ENCODE results near the gene TOX3.

Gene TOX3

DNA sequence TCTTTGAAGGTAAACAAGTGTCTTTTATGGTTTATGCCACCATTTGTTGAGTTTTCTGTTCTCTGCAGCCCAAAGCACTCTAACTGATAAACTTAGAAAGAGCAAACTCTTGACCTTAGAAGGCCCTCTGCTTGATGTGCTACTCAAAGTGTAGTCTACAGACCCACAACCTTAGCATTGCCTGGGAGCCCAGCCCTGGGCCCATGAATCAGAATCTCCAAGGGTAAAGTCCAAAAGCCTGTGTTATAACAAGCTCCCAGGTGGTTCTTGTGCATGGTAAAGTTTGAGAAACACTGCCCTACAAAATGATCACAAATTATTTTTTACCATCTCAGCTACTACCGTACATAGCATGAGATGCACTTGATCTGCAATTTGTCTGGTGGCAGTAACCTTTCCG is 6.0 kb downstream of the TOX3 start:
- no peak overlapping the region for H3K23ac ChIP-seq (ENCODE audit: low read length)
- H3K79me1 ChIP-seq (ENCODE audit: low read length): no peaks in the 10 kb centered on the region
- no peak for DNase-seq
- no peak overlapping the region for H2AK5ac ChIP-seq (ENCODE audit: low read length)
- H3K18ac ChIP-seq (ENCODE audit: low read length): no peak overlapping the region
- H3K9ac ChIP-seq (ENCODE audit: low read length): no peak overlapping the region
- H3K4me2 ChIP-seq (ENCODE audit: low read length): no peak overlapping the region
- no peak overlapping the region for H2BK5ac ChIP-seq (ENCODE audit: low read length)
- no peak overlapping the region for H4K8ac ChIP-seq (ENCODE audit: low read depth, low read length)
- no peak overlapping the region for H2BK120ac ChIP-seq (ENCODE audit: low read depth, low read length)
- H3K27ac ChIP-seq (ENCODE audit: low read depth, low read length): no peak overlapping the region
- no peaks in the 10 kb centered on the region for H3K79me2 ChIP-seq (ENCODE audit: control insufficient read depth, insufficient read depth, low read length)
- no peak overlapping the region for H3K4ac ChIP-seq (ENCODE audit: low read depth, low read length)
- H4K5ac ChIP-seq (ENCODE audit: low read length): no peak overlapping the region
- H3K4me3 ChIP-seq (ENCODE audit: low read length): no peak overlapping the region
- no peak overlapping the region for H2BK15ac ChIP-seq (replicated peaks; ENCODE audit: low read depth)
- no peaks in the 10 kb centered on the region for H3K4me1 ChIP-seq (ENCODE audit: control insufficient read depth, low read depth, low read length)
- no peaks in the 10 kb centered on the region for H3K36me3 ChIP-seq (ENCODE audit: control insufficient read depth, insufficient read depth, low read length)
- H3K56ac ChIP-seq (ENCODE audit: low read length): no peak overlapping the region
- peaks cover 2% of the 10 kb centered on the region for H3K27me3 ChIP-seq (ENCODE audit: insufficient read depth, low read length, poor library complexity)
- no CpG with 5 or more reads among the region's 2 CpGs for WGBS (ENCODE audit: extremely low coverage, insufficient coverage, low lambda C conversion rate)

DNA sequence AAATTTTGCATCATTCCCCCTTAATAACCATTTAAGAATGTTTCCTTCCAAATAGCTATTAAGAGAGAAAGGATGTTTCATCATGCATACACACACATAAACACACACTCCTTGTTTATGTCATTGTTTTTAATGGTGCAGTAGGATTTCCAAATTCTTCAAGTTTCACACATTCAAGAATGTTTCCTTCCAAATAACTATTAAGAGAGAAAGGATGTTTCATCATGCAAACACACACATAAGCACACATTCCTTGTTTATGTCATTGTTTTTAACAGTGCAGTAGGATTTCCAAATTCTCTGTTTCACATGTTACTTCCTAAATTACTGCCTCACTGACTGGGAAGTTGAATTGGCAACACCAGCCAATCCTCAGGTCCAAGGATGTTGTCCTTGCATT is 7.8 kb downstream of the TOX3 start:
- Histone ChIP-seq H3K4ac (ENCODE audit: low read depth, low read length) (no peak overlapping the region), H4K8ac (ENCODE audit: low read depth, low read length) (no peak overlapping the region), H3K27ac (ENCODE audit: low read depth, low read length) (no peak overlapping the region), H4K5ac (ENCODE audit: low read length) (no peak overlapping the region), H3K4me1 (ENCODE audit: control insufficient read depth, low read depth, low read length) (no peaks in the 10 kb centered on the region), H3K79me2 (ENCODE audit: control insufficient read depth, insufficient read depth, low read length) (no peaks in the 10 kb centered on the region), H3K27me3 (ENCODE audit: insufficient read depth, low read length, poor library complexity) (no peaks in the 10 kb centered on the region), H3K79me1 (ENCODE audit: low read length) (no peaks in the 10 kb centered on the region), H2AK5ac (ENCODE audit: low read length) (no peak overlapping the region), H3K18ac (ENCODE audit: low read length) (no peak overlapping the region), H3K4me3 (ENCODE audit: low read length) (no peak overlapping the region), H3K36me3 (ENCODE audit: control insufficient read depth, insufficient read depth, low read length) (no peaks in the 10 kb centered on the region), H3K9ac (ENCODE audit: low read length) (no peak overlapping the region), H3K4me2 (ENCODE audit: low read length) (no peak overlapping the region), H2BK120ac (ENCODE audit: low read depth, low read length) (no peak overlapping the region), H3K23ac (ENCODE audit: low read length) (no peak overlapping the region), H2BK5ac (ENCODE audit: low read length) (no peak overlapping the region), H2BK15ac (replicated peaks; ENCODE audit: low read depth) (no peak overlapping the region), H3K56ac (ENCODE audit: low read length) (no peak overlapping the region)
- DNase-seq: no peak

DNA sequence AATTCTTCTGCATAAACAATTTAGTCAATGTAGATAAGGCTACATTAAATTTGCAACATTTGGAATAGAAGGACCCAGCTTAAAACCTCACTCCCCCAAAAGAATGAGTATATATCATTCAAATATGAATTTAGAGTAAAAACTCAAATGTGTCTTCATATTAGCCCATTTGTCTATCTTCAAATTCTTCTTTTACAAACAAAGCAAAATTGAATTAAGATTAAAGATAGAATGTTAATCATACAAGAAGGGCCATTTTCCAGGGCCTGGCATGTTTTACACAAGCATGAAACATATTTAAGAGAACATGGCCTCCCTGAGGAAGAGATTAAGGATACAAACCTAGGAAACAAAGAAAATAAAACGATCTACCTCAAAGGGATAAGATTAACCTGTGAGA is 8.4 kb downstream of the TOX3 start:
- Histone ChIP-seq H2BK5ac (ENCODE audit: low read length) (no peak overlapping the region), H3K79me1 (ENCODE audit: low read length) (no peaks in the 10 kb centered on the region), H3K27me3 (ENCODE audit: insufficient read depth, low read length, poor library complexity) (no peaks in the 10 kb centered on the region), H3K27ac (ENCODE audit: low read depth, low read length) (no peak overlapping the region), H2BK15ac (replicated peaks; ENCODE audit: low read depth) (no peak overlapping the region), H3K4me2 (ENCODE audit: low read length) (no peak overlapping the region), H3K4me3 (ENCODE audit: low read length) (no peak overlapping the region), H3K9ac (ENCODE audit: low read length) (no peak overlapping the region), H2AK5ac (ENCODE audit: low read length) (no peak overlapping the region), H3K23ac (ENCODE audit: low read length) (no peak overlapping the region), H3K79me2 (ENCODE audit: control insufficient read depth, insufficient read depth, low read length) (no peaks in the 10 kb centered on the region), H3K4me1 (ENCODE audit: control insufficient read depth, low read depth, low read length) (no peaks in the 10 kb centered on the region), H4K8ac (ENCODE audit: low read depth, low read length) (no peak overlapping the region), H2BK120ac (ENCODE audit: low read depth, low read length) (no peak overlapping the region), H3K4ac (ENCODE audit: low read depth, low read length) (no peak overlapping the region), H4K5ac (ENCODE audit: low read length) (no peak overlapping the region), H3K18ac (ENCODE audit: low read length) (no peak overlapping the region), H3K36me3 (ENCODE audit: control insufficient read depth, insufficient read depth, low read length) (no peaks in the 10 kb centered on the region), H3K56ac (ENCODE audit: low read length) (no peak overlapping the region)
- no CpG with 5 or more reads among the region's 1 CpG for WGBS (ENCODE audit: extremely low coverage, insufficient coverage, low lambda C conversion rate)
- DNase-seq: no peak

DNA sequence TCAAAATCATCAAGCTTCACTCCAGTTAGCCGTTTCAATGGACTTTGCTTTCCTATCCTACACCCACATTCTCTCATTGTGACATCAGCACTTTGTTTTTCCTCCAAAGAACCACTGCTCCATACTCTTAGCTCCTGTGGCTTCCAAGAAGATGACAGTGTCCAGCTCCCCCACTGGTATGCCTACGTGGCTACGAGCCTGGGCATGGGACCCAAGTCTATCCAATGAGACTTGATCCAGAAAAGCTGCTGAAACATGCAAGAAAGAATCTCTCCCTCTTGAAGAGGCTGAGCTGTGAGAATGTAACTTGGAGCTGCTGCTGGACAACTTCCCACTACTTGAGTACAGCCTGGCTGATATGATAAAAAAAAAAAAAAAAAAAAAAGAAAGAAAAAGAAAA is 9.4 kb downstream of the TOX3 start:
- no CpG with 5 or more reads among the region's 3 CpGs for WGBS (ENCODE audit: extremely low coverage, insufficient coverage, low lambda C conversion rate)
- no peaks in the 10 kb centered on the region for H3K27me3 ChIP-seq (ENCODE audit: insufficient read depth, low read length, poor library complexity)
- no peak overlapping the region for H3K4ac ChIP-seq (ENCODE audit: low read depth, low read length)
- no peaks in the 10 kb centered on the region for H3K79me2 ChIP-seq (ENCODE audit: control insufficient read depth, insufficient read depth, low read length)
- no peak overlapping the region for H3K9ac ChIP-seq (ENCODE audit: low read length)
- H3K18ac ChIP-seq (ENCODE audit: low read length): no peak overlapping the region
- no peak for DNase-seq
- no peak overlapping the region for H3K27ac ChIP-seq (ENCODE audit: low read depth, low read length)
- H2AK5ac ChIP-seq (ENCODE audit: low read length): no peak overlapping the region
- no peaks in the 10 kb centered on the region for H3K4me1 ChIP-seq (ENCODE audit: control insufficient read depth, low read depth, low read length)
- H2BK120ac ChIP-seq (ENCODE audit: low read depth, low read length): no peak overlapping the region
- H3K4me3 ChIP-seq (ENCODE audit: low read length): no peak overlapping the region
- H3K36me3 ChIP-seq (ENCODE audit: control insufficient read depth, insufficient read depth, low read length): no peaks in the 10 kb centered on the region
- H2BK5ac ChIP-seq (ENCODE audit: low read length): no peak overlapping the region
- no peaks in the 10 kb centered on the region for H3K79me1 ChIP-seq (ENCODE audit: low read length)
- H4K5ac ChIP-seq (ENCODE audit: low read length): no peak overlapping the region
- H4K8ac ChIP-seq (ENCODE audit: low read depth, low read length): peak overlapping the region; percentile 28
- H3K56ac ChIP-seq (ENCODE audit: low read length): no peak overlapping the region
- no peak overlapping the region for H2BK15ac ChIP-seq (replicated peaks; ENCODE audit: low read depth)
- no peak overlapping the region for H3K23ac ChIP-seq (ENCODE audit: low read length)
- H3K4me2 ChIP-seq (ENCODE audit: low read length): no peak overlapping the region

DNA sequence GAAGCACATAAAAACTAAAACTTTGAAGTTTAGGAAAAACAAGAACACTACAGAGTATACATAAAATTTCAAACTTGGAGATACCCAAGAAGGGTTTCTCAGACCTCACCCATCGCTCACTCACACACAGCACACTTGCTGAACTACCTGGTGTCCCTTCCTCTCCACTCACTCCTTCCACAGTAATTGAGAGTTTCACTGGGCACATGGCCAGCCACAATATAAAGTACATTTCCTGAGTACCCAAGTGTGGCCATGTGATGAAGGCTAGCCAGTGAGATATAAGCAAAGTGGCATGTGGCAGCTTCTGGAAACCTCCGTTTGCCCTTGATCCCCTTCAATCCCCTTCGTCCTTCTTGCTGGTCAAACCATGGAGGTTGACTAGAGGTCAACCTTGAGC is 11.9 kb downstream of the TOX3 start:
- no peaks in the 10 kb centered on the region for H3K4me1 ChIP-seq (ENCODE audit: control insufficient read depth, low read depth, low read length)
- no CpG with 5 or more reads among the region's 3 CpGs for WGBS (ENCODE audit: extremely low coverage, insufficient coverage, low lambda C conversion rate)
- no peak overlapping the region for H3K23ac ChIP-seq (ENCODE audit: low read length)
- H3K79me1 ChIP-seq (ENCODE audit: low read length): no peaks in the 10 kb centered on the region
- H2BK15ac ChIP-seq (replicated peaks; ENCODE audit: low read depth): no peak overlapping the region
- no peak overlapping the region for H2AK5ac ChIP-seq (ENCODE audit: low read length)
- H4K5ac ChIP-seq (ENCODE audit: low read length): no peak overlapping the region
- H2BK120ac ChIP-seq (ENCODE audit: low read depth, low read length): no peak overlapping the region
- no peak overlapping the region for H3K4me2 ChIP-seq (ENCODE audit: low read length)
- H3K27me3 ChIP-seq (ENCODE audit: insufficient read depth, low read length, poor library complexity): no peaks in the 10 kb centered on the region
- H4K8ac ChIP-seq (ENCODE audit: low read depth, low read length): no peak overlapping the region
- H3K18ac ChIP-seq (ENCODE audit: low read length): no peak overlapping the region
- H3K79me2 ChIP-seq (ENCODE audit: control insufficient read depth, insufficient read depth, low read length): no peaks in the 10 kb centered on the region
- no peak for DNase-seq
- no peaks in the 10 kb centered on the region for H3K36me3 ChIP-seq (ENCODE audit: control insufficient read depth, insufficient read depth, low read length)
- H3K27ac ChIP-seq (ENCODE audit: low read depth, low read length): no peak overlapping the region
- H3K9ac ChIP-seq (ENCODE audit: low read length): no peak overlapping the region
- no peak overlapping the region for H3K4me3 ChIP-seq (ENCODE audit: low read length)
- no peak overlapping the region for H3K4ac ChIP-seq (ENCODE audit: low read depth, low read length)
- no peak overlapping the region for H3K56ac ChIP-seq (ENCODE audit: low read length)
- H2BK5ac ChIP-seq (ENCODE audit: low read length): no peak overlapping the region

DNA sequence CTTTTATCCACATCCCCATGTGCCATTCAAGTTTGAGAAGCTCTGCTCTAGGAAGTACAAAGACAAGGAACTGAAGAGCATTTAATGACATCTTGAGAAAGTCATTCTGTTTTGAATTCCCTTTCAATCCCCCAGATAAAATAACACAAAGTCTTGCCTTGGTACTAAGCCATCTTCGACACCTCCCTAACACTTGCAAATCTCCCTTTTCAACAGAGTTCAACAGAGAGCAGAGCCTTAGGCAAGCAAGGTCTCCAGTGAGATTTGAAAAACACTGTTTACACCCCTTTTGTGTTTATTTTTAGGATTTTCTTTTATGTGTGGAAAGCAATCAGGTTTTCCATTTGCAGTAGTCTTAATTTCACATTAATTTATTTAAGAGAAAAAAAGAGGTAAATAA is 13.6 kb downstream of the TOX3 start:
- WGBS (ENCODE audit: extremely low coverage, insufficient coverage, low lambda C conversion rate): no CpG with 5 or more reads among the region's 1 CpG
- Histone ChIP-seq H3K18ac (ENCODE audit: low read length) (no peak overlapping the region), H3K4me1 (ENCODE audit: control insufficient read depth, low read depth, low read length) (no peaks in the 10 kb centered on the region), H3K79me2 (ENCODE audit: control insufficient read depth, insufficient read depth, low read length) (no peaks in the 10 kb centered on the region), H3K4me2 (ENCODE audit: low read length) (no peak overlapping the region), H3K27me3 (ENCODE audit: insufficient read depth, low read length, poor library complexity) (no peaks in the 10 kb centered on the region), H3K9ac (ENCODE audit: low read length) (no peak overlapping the region), H2BK15ac (replicated peaks; ENCODE audit: low read depth) (no peak overlapping the region), H2BK120ac (ENCODE audit: low read depth, low read length) (no peak overlapping the region), H3K79me1 (ENCODE audit: low read length) (no peaks in the 10 kb centered on the region), H3K4me3 (ENCODE audit: low read length) (no peak overlapping the region), H3K4ac (ENCODE audit: low read depth, low read length) (no peak overlapping the region), H2AK5ac (ENCODE audit: low read length) (no peak overlapping the region), H4K8ac (ENCODE audit: low read depth, low read length) (no peak overlapping the region), H3K27ac (ENCODE audit: low read depth, low read length) (no peak overlapping the region), H4K5ac (ENCODE audit: low read length) (no peak overlapping the region), H2BK5ac (ENCODE audit: low read length) (no peak overlapping the region), H3K23ac (ENCODE audit: low read length) (no peak overlapping the region), H3K36me3 (ENCODE audit: control insufficient read depth, insufficient read depth, low read length) (no peaks in the 10 kb centered on the region), H3K56ac (ENCODE audit: low read length) (no peak overlapping the region)
- DNase-seq: no peak
